Gastroesophageal sphincter (tissue), 3 donors: ENCODE results near the gene RPL10.

ENCODE experiments used
- CTCF ChIP-seq, 4 experiments: fragments of 200-600 bp in 2 of 4; fragments of 450-650 bp in 2 of 4; sonication (generic) in 1 of 4; IDR thresholded peaks; one replicate each; pipeline ENCODE4 v1.5.1; 2017 to 2019; ENCODE audit warnings: antibody characterized with exemption in 4 of 4, mild to moderate bottlenecking in 2 of 4, moderate library complexity in 2 of 4
- EP300 ChIP-seq: sonication (generic); formaldehyde crosslinking; IDR thresholded peaks from one replicate; pipeline ENCODE4 v1.6.1; 2017; ENCODE audit warnings: antibody characterized with exemption, mild to moderate bottlenecking
- POLR2A ChIP-seq, 2 donors: fragments of 450-650 bp; IDR thresholded peaks; one replicate each; pipeline ENCODE4 v1.6.1; 2017; ENCODE audit warnings: antibody characterized with exemption in 2 of 2, mild to moderate bottlenecking in 2 of 2, moderate library complexity in 1 of 2
- POLR2AphosphoS5 ChIP-seq: sonication (generic); formaldehyde crosslinking; IDR thresholded peaks from one replicate; pipeline ENCODE4 v1.6.1; 2017; ENCODE audit warnings: antibody characterized with exemption

DNA sequence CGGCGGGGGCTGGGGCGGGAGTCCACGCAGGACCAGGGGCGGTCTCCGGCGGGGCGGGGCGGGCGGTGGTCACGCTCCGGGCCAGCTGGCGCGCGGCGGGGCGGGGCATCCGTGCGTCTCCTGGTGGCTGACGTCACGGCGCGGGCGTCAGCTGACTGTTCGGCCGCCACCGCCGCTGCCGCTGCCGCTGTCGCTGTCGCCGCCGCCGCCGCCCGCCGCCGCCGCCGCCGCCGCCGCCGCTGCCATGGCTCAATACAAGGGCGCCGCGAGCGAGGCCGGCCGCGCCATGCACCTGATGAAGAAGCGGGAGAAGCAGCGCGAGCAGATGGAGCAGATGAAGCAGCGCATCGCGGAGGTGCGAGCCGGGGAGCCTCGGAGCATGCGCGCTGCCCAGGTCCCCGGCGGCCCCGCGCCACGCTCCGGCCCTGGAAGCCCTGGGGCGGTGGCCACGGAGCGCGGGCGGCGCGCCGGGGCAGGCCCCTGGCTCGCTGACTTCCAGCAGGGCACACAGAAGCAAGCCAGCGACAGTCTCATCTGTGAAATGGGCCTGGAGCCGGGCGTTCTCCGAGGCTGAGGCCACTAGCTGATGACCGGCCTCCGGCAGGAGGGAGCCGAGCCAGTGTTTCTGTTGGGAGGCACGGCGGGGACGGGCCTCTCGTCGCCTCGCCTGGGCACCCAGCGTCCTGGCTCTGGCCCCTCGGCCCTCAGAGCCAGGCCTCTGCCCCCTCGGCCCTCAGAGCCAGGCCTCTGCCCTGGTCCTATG lies 46.0 kb downstream of the RPL10 start, which contains the start of gene FAM50A:
- TF ChIP-seq CTCF (IDR thresholded peaks at IDR 0.05) (peak in 3 of 4 experiments; percentile 16 to 46 (median 19)), POLR2AphosphoS5 (no peak), POLR2A (IDR thresholded peaks at IDR 0.05) (peak; percentile 32 to 81), EP300 (no peak)
